ENCODE data around the gene KLHL36.

- TF ChIP-seq CTCF (IDR thresholded peaks at IDR 0.05), result no peak
- TF ChIP-seq POLR2A (IDR thresholded peaks at IDR 0.05), result no peak
Measured at GRCh38 chr16:84630446-84631152, 17.7 kb upstream of the KLHL36 start.

Data from testis (tissue), 2 donors.